Colonic mucosa (tissue), 4 donors: Measurements from ENCODE around the gene PLCL1. TPM values are rescaled to one million over a fixed set of nuclear protein-coding genes. Genes with fewer than 3 reads are reported as not detected.

ENCODE experiments used
- DNase-seq: peaks from one replicate; pipeline ENCODE4 v3.0.0-alpha.2; 2020
- H3K27ac ChIP-seq: fragments of 200-600 bp; one replicate; pipeline ENCODE4 v1.8.0; 2021
- H3K27me3 ChIP-seq: fragments of 200-600 bp; one replicate; pipeline ENCODE4 v1.8.0; 2021
- H3K36me3 ChIP-seq: fragments of 200-600 bp; one replicate; pipeline ENCODE4 v1.8.0; 2021
- H3K4me1 ChIP-seq: fragments of 200-600 bp; one replicate; pipeline ENCODE4 v1.8.0; 2021; ENCODE audit warnings: mild to moderate bottlenecking
- H3K4me3 ChIP-seq: fragments of 200-600 bp; one replicate; pipeline ENCODE4 v1.8.0; 2021
- H3K9ac ChIP-seq, 2 donors: one replicate each; pipeline ENCODE4 v1.7.0; 2013; ENCODE audit warnings: control low read depth in 2 of 2, low read depth in 2 of 2, low read length in 2 of 2
- H3K9me3 ChIP-seq: fragments of 200-600 bp; one replicate; pipeline ENCODE4 v1.8.0; 2021
- CTCF ChIP-seq: fragments of 200-600 bp; IDR thresholded peaks from one replicate; pipeline ENCODE4 v1.8.0; 2022; ENCODE audit warnings: antibody characterized with exemption, mild to moderate bottlenecking
- intact Hi-C: fragments of 100-400 bp; cut with DNase I; formaldehyde crosslinking; loops from one replicate; pipeline ENCODE4 v1.14.1; 2022
- total RNA-seq, 2 donors: library from RNA; stranded (reverse); fragmentation: NEBNext Ultra II Directional in 1 of 2; extraction: Animal tissue kit (Norgen Biotek cat#: 25700) in 1 of 2; gene quantifications; one replicate each; pipeline ENCODE4 v1.2.1, GENCODE V29; 2021
- donor health status: healthy.
- donor health status: DM: no; HTN: no; CAD: no.
- donor health status: DM: no; HTN: no; CAD: no.

PLCL1 gene
- total RNA-seq, 2 donors from 2014 or later = 0.30 to 1.3 TPM

GRCh38 chr2:197853549-197853948, 49.2 kb downstream of the PLCL1 start:
- intact Hi-C loops = no loop called here
- H3K4me3 ChIP-seq = no peak overlapping the region
- H3K36me3 ChIP-seq = no peaks in the 10 kb centered on the region
- H3K9ac ChIP-seq = no peak overlapping the region
- H3K27me3 ChIP-seq = no peaks in the 10 kb centered on the region
- DNase-seq = no peak
- no peaks in the 10 kb centered on the region for H3K4me1 ChIP-seq
- no peak for TF ChIP-seq CTCF
- H3K9me3 ChIP-seq = no peaks in the 10 kb centered on the region
- no peak overlapping the region for H3K27ac ChIP-seq

- Histone ChIP-seq H3K4me1 (no peaks in the 10 kb centered on the region), H3K9me3 (no peaks in the 10 kb centered on the region), H3K27ac (no peak overlapping the region), H3K36me3 (no peaks in the 10 kb centered on the region), H3K4me3 (no peak overlapping the region), H3K9ac (no peak overlapping the region), H3K27me3 (no peaks in the 10 kb centered on the region)
- no peak for DNase-seq
- intact Hi-C loops = no loop called here
- no peak for TF ChIP-seq CTCF
These were observed 53.2 kb downstream of the PLCL1 start for GRCh38 chr2:197857476-197858107.

GRCh38 chr2:197858607-197859140, 54.3 kb downstream of the PLCL1 start:
- H3K9me3 ChIP-seq = no peaks in the 10 kb centered on the region
- H3K27ac ChIP-seq = no peak overlapping the region
- intact Hi-C loops = no loop called here
- no peak overlapping the region for H3K4me3 ChIP-seq
- H3K27me3 ChIP-seq = no peaks in the 10 kb centered on the region
- no peak for DNase-seq
- no peak for TF ChIP-seq CTCF
- H3K9ac ChIP-seq = no peak overlapping the region
- no peaks in the 10 kb centered on the region for H3K4me1 ChIP-seq
- no peaks in the 10 kb centered on the region for H3K36me3 ChIP-seq

- no peak overlapping the region for H3K27ac ChIP-seq
- intact Hi-C loops = no loop called here
- TF ChIP-seq CTCF = no peak
- H3K9ac ChIP-seq = no peak overlapping the region
- no peaks in the 10 kb centered on the region for H3K27me3 ChIP-seq
- H3K4me3 ChIP-seq = no peak overlapping the region
- no peak for DNase-seq
- no peaks in the 10 kb centered on the region for H3K9me3 ChIP-seq
- no peaks in the 10 kb centered on the region for H3K4me1 ChIP-seq
- H3K36me3 ChIP-seq = no peaks in the 10 kb centered on the region
These were observed 58.0 kb downstream of the PLCL1 start for GRCh38 chr2:197862246-197862955.

GRCh38 chr2:197863744-197864143, 59.4 kb downstream of the PLCL1 start:
- Histone ChIP-seq H3K27me3 (no peaks in the 10 kb centered on the region), H3K27ac (no peak overlapping the region), H3K9ac (no peak overlapping the region), H3K4me1 (no peaks in the 10 kb centered on the region), H3K9me3 (no peaks in the 10 kb centered on the region), H3K36me3 (no peaks in the 10 kb centered on the region), H3K4me3 (no peak overlapping the region)
- intact Hi-C loops = no loop called here
- TF ChIP-seq CTCF = no peak
- DNase-seq = no peak
